GM21723 (cell line): ENCODE measurements around the gene GNAO1.

Experiments used
- ATAC-seq: cut with Tn5 transposase; IDR thresholded peaks from one replicate; pipeline ENCODE4 v1.9.1; 2021; ENCODE audit warnings: mild to moderate bottlenecking, moderate library complexity; ENCODE audit not compliant: unreplicated experiment

GNAO1 gene

DNA sequence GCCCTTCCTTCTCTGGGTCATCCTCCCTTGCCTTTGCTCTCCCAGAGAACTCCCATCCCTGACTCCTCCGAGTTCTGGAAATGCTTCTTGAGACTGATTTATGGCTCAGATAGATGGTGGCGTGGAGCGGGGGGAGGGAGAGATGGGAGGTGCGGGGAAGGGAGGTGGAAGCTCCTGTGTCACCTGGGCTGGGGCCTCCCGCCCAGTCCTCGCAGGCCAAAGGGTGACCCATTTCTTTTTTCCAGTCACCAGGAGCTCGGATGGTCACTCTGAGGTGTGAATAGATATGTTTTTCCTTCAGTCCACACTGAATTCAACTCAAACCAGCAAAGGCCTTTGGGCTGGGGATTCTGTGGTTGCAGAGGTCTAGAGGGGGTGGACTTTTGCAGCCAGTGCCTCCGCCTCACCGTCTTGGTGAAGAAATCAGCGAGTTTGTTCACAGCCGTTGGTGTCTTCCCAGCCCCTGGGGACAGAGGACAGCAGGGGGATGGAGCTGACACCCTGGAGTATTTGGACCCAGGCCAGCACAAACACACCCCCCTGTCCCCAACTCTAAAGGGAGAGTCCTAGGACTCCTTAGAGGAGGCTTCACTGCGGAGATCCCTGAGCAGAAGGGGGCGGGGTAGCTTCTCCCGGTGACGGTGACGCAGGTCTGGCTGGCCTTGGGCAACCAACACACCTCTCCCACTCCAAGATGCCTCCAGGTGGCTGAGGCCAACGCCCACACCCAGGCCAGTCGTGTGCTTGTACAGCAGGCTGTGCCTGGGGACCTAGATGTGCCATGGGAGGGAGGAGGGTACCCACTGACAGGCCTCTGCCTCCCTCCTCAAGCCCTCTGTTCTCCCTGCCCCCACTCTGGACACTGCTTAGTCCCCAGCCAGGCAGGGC lies 153.5 kb downstream of the GNAO1 start:
- no peak for ATAC-seq

DNA sequence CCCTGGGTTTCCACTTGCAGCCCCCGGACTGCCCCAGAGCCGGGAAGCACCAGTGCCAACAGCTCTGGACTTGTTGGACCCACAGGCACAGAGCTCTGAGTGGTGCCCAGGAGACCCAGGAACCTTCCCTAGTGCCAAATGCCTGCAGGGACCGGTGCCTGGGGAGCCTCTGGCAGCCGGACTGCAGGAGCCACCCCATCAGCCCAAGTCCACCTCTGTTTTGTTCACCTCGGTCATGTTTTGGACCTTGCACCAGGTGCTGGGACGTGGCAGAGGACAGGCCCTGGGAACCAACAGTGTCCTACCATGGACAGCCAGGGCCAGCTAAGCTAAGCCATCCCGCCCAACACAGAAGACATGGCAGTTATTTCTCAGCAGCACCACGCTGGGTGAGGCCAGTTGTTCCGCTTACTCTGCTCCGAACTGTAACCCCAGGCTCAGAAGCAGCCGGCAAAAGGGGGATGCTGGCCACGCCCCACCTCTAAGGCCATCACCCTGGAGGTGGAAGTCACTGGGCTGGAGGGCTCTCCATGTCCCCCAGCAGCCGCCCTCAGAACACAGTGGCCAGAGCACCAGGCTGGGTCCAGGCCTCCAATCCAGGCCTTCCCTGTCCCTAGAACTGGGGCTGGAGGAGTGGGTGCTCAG lies 154.2 kb downstream of the GNAO1 start:
- ATAC-seq, result no peak

DNA sequence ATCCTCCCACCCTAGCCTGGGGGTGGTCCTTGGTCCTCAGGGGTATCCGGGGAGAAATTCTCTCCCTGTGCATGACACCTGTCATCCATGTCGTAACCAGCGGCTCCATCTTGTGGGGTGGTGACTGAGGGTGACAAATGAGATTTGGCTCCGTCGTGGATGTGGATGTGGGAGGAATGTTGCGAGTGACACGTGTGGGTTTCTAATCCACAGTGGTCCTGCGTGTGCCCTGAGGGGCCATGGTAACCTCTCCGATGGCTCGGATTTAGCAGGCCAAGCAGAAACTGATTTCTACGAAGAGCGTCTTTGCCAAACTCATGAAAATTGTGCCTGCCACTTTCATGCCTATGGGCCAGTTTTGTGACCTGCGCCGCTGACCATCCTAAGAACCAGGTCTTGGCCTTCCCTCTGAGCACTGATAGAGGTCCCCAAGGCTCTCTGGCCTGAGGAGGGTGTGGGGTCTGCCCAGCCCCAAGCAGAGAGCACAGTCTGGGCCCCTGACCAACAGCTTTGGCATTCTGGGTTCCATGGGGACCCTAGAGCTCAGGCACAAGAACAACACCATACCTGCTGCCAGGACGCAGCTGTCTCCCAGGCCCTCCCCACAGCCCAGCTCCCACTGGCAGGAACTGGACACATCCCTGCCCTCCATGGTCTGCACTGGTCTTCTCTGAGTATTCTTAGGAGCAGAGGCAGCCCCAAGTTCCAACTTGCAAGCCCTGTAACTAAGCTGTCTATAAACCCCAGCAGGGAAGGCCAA lies 155.0 kb downstream of the GNAO1 start:
- ATAC-seq, result no peak

DNA sequence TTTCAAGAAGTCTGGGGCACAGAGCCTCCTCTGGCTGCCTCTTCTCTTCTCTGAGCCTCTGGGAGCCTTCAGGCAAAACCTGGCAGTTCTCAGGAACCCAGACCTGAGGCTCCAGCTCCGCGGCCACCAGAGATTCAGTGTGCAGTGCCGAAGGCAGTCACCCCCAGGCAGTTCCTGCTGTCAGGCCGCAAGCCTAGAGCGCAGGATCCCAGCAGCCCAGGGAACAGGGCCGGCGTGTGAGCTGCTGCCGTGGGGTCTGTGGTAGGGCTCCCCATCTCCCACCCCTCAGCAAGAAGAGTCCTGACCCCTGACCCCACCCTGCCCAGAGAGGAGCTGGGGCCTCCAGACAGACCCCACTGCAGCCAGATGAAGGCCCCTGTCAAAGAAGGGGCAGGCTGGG lies 155.9 kb downstream of the GNAO1 start:
- ATAC-seq, result no peak

DNA sequence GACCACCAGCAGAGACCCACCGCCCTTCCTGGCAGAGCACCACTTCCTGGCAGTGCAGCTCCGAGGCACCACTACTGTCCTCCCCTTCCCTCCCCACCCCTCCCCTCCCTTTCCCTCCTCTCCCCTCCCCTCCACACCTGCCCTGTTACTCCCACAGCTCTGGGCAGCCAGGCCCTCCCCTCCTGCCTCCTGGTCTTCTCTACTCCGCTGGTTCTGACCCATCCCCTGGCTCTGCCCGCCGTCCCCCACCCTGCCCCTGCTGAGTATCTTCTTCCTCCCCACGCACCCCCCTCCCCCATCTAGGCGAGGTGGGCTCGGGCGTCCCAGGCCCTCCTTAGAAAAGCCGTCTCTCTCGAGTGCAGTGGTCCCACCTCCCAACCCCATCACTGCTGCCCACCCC lies 156.4 kb downstream of the GNAO1 start:
- ATAC-seq, result no peak

DNA sequence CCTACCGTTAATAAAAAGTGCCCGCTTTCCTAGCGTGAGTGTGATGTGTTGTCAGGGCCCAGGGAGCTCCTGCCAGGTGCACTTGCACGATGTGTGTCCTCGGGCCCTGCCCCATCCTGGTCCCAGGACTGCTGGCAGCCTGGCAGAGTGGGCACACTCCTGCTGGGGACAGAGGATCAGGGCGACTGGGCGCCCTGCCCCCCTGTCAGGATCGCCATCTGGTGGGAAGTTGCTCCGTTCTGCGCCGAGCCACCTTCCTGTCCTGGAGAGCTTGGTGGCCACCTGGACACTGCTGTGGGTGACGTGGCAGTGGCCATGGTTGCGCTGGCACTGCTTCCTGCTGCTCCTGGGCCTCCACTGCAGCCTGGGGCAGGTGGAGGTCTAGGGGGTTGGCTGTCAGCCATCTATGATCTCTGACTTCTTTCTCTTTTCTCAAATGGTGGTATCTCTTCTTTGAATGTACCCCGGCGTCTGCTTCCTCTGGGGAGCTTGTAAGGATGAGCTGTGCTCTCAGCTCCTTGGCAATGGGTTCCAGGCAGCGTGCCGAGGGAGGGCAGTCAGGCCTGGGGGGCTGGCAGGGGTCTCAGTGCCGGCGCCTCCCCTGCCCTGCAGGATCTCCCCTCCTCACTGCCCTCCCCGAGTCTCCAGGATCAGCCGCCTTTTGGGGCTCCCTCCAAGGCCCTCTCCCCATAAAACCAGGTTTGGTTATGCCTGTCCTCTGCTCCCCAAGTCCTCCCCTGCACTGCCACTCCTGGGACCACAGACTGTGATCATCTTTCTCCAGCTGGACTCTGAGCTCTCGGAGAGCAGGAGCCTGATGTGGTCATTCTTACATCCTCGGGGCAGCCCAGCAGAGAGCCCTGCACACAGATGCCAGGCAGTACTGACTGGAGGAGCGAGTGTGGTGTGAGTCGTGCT lies 157.1 kb downstream of the GNAO1 start:
- ATAC-seq, result no peak

DNA sequence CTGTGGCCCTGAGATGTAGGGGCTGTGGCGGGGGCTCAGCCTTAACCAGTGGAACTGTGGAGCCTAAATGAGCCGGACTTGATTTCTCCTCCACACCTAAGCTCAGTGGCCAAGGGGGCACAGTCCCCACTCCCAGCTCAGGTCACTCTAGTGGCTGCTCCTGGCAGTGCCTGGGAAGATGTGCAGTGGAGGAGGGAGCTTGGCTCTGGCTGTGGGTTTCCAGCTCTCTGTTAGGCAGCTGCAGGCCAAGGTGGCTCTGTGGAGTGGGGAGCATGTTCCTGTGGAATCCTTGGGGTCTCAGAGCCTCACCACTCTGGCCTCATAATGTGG lies 157.8 kb downstream of the GNAO1 start:
- ATAC-seq, result no peak

DNA sequence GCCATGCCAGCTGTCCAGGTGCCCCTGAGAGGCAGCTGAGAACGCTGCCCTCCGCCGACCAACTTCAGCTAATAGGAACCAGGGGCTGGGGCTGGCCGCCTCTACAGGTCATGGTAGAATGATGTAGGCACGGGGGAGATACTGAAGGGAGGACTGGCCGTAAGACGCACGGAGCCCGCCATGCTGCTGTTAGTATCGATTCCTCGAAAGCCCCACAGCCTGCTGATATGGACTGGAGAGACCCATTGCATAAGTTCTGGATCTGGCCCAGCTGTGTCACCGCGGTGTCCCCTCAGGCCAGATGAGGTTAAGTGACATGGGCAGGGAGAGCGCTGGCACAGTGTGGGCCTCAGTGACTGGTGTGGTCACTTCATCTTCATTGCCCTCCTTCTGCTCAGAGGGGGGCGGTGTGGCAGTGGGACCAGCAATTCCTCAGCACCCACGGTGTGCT lies 158.4 kb downstream of the GNAO1 start:
- ATAC-seq, result no peak

DNA sequence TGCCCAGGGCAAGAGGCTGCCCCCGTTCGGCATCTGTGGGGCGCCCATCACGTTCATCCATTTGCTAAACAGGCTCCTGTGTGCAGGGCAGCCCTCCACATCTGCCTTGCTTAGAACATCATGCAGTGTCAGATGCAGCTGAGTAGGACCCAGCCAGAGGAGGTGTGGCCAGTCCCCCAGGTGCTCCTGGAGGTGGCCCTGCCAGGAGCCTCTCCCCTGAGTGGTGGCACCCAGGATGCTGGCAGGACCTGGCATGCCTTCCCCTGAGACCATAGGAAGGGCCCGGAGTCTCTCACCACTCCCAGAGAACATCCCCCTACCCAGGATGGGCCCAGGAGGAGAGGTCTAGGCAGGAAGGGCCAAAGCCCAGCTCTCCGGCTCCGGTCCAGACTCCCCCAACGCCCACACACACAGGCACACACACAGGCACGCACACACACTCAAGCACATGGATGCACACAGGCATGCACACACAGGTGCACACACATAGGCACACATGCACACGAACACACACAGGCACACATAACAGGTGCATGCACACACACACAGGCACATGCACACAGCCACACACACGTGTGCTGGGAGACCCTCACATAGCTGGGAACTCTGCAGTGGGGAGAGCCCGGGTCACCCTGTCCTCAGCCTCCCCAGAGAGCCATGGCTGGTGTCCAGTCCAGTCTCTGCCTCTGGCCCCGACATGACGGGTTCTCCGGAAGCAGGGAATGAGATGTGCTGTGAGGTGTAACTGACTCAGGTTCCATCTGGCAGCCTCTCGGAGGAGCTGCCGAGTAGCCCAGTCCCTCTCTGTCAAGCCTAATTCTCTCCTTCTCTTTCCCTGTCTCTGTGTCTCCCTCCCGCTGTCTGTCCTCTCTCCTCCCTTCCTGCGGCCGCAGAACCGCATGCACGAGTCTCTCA lies 159.5 kb downstream of the GNAO1 start:
- ATAC-seq, result no peak

DNA sequence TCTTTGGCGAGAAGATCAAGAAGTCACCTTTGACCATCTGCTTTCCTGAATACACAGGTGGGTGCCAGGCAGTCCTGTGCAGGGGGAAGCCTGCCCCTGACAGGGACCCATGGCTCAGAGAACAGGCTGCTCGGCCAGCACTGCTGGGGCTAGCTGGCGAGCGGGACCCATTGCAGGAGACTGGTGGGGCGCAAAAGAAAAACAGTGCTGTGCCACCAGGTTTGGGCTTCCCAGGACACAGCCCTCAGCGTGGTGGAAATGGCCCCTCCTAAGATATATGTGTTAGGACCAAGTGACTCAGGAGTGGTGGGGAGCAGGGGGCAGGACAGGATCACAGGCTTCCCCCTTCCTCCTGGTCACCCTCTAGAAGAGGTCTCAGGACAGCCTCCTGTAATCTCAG lies 160.2 kb downstream of the GNAO1 start:
- no peak for ATAC-seq

DNA sequence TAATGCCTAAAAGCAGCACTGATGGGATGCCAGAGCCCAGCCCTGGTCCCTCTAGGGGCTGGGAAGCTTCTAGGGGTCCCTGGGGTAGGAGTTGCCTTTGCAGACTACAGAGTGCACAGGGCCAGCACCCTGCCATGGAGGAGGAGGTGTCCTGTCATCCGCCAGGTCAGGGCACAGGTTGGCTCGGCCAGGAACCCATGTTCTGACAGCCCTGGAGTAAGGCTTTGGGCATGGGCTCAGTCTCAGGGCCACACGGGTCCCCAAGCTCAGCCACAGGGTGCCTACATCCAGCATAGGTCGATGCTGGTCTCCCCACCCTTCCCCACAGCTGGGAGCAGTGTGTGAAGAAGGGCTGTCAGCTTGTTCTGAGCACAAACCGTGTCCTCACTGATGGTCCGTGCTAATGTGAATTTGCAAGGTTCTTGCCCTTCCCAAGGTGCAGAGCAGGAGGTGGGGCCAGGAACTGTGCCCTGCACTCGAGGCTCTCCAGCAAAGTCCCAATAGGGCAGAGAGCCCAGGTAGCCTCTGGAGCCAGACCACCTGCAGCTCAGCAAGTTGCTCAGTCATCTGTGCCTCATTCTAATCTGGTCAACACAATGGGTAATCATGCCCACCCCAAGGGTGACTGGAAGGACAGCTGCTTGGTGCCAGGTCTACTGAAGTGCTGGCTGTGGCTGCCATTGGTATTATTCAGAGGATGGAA lies 161.2 kb downstream of the GNAO1 start:
- ATAC-seq, result no peak

DNA sequence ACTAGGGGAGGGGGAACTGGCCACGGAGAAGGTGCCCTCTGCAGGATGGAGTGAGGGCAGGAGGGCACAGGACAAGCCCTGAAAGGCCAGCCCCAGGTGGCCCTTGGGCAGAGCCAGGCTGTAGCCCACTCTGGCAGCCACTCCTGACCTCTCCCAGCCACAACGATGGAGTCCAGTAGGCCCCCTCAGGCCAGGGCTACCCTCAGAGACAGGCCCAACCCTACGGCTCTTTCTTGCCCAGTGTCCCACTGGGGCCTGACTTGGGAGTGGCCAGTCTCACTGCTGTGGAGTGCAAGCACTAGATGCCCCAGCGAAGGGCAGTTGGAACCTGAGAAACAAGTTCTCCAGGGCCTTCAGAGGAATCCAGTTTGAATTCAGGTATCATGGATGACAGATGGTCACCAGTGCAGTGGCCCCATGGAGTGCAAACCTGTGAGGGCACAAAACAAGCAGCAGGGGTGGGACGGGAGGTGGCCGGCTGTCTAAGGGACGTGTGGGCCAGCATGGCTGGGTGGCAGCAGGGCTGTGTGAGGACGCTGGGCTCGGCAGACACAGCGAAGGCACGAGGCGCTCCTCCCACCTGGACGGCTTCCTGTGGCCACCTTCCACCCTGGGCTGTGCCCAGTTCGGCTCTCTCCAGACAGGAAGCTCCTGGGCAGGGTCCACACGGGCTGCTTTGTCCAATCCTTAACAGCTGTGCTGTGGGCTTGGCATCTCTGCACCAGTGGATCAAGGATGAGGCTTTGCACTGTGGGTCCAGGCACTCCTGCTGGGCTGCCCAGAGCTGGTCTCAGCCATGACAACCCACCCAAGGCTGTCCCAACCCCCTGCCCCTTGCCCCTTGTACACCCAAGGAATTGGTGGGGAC lies 162.0 kb downstream of the GNAO1 start:
- ATAC-seq, result no peak

DNA sequence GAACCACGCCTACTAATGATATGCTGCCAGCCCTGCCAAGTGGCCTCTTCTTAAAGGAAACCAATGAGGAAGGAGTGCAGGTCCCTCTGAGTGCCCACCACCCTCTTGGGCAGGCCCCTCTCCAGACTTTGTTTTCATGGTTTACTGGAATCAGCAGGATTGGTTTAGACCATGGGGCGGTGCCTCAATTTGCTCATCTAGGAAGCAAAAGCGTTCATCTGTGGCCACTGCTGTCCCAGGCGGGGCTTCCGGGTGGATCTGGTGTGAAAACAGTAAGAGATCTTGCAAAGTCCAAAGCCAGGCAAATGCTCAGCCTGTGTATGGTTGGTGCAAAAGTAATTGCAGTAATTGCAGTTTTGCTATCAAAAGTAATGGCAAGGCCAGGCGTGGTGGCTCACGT lies 162.7 kb downstream of the GNAO1 start:
- no peak for ATAC-seq

DNA sequence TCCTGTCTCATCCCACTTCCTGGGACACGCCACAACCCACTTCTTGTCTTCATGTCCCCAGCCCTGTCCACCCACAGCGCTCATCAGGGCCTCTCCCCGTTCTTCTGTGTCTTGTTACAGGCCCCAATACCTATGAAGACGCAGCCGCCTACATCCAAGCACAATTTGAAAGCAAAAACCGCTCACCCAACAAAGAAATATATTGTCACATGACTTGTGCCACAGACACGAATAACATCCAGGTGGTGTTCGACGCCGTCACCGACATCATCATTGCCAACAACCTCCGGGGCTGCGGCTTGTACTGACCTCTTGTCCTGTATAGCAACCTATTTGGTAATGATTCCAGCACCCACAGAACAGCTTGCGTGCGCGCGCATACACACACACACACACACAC lies 163.5 kb downstream of the GNAO1 start:
- ATAC-seq, result no peak

DNA sequence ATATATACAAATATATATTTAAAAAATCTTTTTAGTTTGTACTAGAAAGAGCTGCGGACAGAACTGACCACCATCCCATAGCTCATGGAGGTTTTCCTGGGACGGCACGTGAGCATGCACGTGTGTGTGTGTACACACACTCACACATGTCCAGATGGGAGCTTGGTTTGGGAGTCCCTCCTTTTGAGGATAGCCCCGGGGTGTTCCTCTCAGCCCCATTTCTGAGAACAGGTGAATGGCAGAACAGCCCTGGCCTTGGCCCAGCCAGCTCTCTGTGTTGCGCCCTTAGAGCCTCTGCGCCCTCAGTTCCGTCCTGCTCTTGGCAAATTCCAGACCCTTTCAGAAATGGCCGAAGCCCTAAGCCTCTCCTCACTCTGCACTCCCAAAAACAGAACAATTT lies 163.9 kb downstream of the GNAO1 start:
- ATAC-seq, result no peak

DNA sequence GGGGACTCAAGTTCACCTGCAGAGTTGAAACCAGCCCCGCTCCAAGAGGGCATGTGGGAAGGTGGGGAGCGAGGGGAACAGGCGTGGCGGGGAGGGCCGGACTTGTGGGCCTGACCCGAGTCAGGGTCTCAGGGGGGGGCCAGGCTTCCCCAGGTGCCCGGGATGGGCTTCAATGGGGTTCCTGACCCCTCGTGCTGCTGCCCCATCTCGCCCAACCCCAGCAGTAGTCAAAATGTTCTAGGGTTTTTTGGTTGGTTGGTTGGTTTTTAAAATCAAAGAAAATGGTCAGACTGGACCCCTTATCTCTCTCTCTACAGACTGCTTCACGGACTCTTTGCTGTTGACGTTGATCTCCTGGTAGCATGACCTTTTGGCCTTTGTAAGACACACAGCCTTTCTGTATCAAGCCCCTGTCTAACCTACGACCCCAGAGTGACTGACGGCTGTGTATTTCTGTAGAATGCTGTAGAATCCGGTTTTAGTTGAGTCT lies 164.5 kb downstream of the GNAO1 start:
- ATAC-seq, result no peak

DNA sequence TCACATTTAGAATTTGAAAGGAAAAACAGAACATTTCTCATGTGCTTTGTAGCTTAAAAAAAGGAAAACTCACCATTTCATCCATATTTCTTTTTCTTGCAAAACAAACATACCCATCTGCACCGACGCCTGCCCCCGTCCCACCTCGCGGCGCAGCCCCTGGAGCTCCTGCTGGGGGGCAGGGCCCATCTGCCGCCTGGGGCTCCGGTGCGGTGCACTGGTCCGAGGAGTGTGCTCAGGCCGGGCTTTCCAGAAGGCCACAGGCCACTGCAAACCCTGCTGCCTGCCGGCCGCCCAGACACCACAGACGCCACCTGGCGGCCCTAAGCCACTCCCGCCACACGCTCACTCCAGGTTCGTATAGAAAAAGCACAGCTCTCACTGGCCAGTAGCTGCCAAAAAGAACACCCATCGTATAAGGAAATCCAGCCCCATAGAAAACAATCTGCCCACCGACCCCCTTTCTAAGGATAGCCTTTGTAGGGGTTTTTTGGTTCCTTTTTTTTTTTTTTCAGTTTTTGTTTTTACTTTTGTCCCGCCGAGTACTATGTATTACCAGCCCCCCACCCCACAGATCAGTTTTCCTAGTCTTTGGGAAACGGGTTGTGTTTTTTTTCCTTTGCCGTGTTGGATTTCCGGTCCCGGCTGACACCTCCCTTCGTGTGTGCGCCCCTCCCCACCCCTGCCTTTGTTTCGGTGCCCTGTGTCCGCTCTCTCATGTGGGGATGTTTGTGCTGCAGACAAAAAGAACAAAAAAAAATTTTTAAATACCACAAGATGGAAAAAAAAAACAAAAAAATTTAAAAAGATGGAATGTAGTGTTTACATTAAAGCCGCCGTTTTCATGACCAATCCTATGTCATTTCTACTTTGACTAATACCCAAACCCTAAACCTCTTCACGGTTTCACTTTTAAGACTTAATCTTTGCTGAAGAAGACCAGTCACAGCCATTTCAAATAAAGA lies 165.3 kb downstream of the GNAO1 start:
- peak; percentile 91 for ATAC-seq
